Measurements from ENCODE around the gene INMT. TPM values are rescaled to one million over a fixed set of nuclear protein-coding genes. Genes with fewer than 3 reads are reported as not detected.

The INMT gene
- total RNA-seq, 1 experiment from 2014 or later, result 3.3 TPM

- H3K4me3 ChIP-seq (ENCODE audit: low read depth, low read length), result no peak overlapping the region
- no peaks in the 10 kb centered on the region for H3K36me3 ChIP-seq (ENCODE audit: control insufficient read depth, insufficient read depth, low read length)
- Mint-ChIP-seq H3K4me3 (ENCODE audit: unreplicated experiment) (no peak overlapping the region), H3K9me3 (ENCODE audit: unreplicated experiment) (peaks cover 25% of the 10 kb centered on the region), H3K27me3 (ENCODE audit: insufficient read depth, unreplicated experiment) (no peaks in the 10 kb centered on the region), H3K36me3 (ENCODE audit: insufficient read depth, unreplicated experiment) (no peaks in the 10 kb centered on the region), H3K27ac (ENCODE audit: unreplicated experiment) (no peak overlapping the region), H3K4me1 (ENCODE audit: low read depth, unreplicated experiment) (peaks cover 21% of the 10 kb centered on the region)
- H3K9me3 ChIP-seq, result 0 out of 2 replicates have a peak, but pooled peaks cover under 1% of the 10 kb centered on the region
- H3K4me1 ChIP-seq, result peaks cover 19% of the 10 kb centered on the region
- H3K27me3 ChIP-seq (replicated peaks; ENCODE audit: control insufficient read depth, insufficient read depth, low read length), result no peaks in the 10 kb centered on the region
- BruUV-seq (replicated peaks), result no TSS peak
- DNase-seq, result no peak
- no peak for TF ChIP-seq CTCF (IDR thresholded peaks at IDR 0.05; ENCODE audit: insufficient read depth in 1 of 2, low read depth in 1 of 2, low read length in 1 of 2, severe bottlenecking in 1 of 2, unreplicated experiment in 1 of 2)
- ChIA-PET CTCF (no interaction called here), POLR2A (no interaction called here)
- intact Hi-C loops (cut with micrococcal nuclease; ENCODE audit: unreplicated experiment), result no loop called here
Measured at GRCh38 chr7:30723776-30724175, 28.2 kb upstream of the INMT start.

GRCh38 chr7:30726296-30727006 lies 25.5 kb upstream of the INMT start:
- Histone ChIP-seq H3K36me3 (ENCODE audit: control insufficient read depth, insufficient read depth, low read length) (no peaks in the 10 kb centered on the region), H3K4me1 (peaks cover 19% of the 10 kb centered on the region), H3K9me3 (no peaks in the 10 kb centered on the region), H3K4me3 (ENCODE audit: low read depth, low read length) (no peak overlapping the region), H3K27me3 (replicated peaks; ENCODE audit: control insufficient read depth, insufficient read depth, low read length) (no peaks in the 10 kb centered on the region)
- BruUV-seq (replicated peaks), result no TSS peak
- H3K36me3 Mint-ChIP-seq (ENCODE audit: insufficient read depth, unreplicated experiment), result no peaks in the 10 kb centered on the region
- CTCF ChIA-PET, result interaction anchor here (0.6 kb wide), 1 partner anchor 55 kb away, joined by 3 read pairs; no protein-coding TSS in a partner anchor
- no peak for TF ChIP-seq CTCF (IDR thresholded peaks at IDR 0.05; ENCODE audit: insufficient read depth in 1 of 2, low read depth in 1 of 2, low read length in 1 of 2, severe bottlenecking in 1 of 2, unreplicated experiment in 1 of 2)
- intact Hi-C loops (cut with micrococcal nuclease; ENCODE audit: unreplicated experiment), result no loop called here
- H3K4me1 Mint-ChIP-seq (ENCODE audit: low read depth, unreplicated experiment), result peaks cover 23% of the 10 kb centered on the region
- POLR2A ChIA-PET, result no interaction called here
- DNase-seq, result no peak
- H3K9me3 Mint-ChIP-seq (ENCODE audit: unreplicated experiment), result peaks cover 10% of the 10 kb centered on the region
- peak overlapping the region; percentile 55 for H3K27ac Mint-ChIP-seq (ENCODE audit: unreplicated experiment)
- no peak overlapping the region for H3K4me3 Mint-ChIP-seq (ENCODE audit: unreplicated experiment)
- no peaks in the 10 kb centered on the region for H3K27me3 Mint-ChIP-seq (ENCODE audit: insufficient read depth, unreplicated experiment)

- Mint-ChIP-seq H3K4me3 (ENCODE audit: unreplicated experiment) (no peak overlapping the region), H3K27me3 (ENCODE audit: insufficient read depth, unreplicated experiment) (no peaks in the 10 kb centered on the region), H3K9me3 (ENCODE audit: unreplicated experiment) (peaks cover 10% of the 10 kb centered on the region), H3K36me3 (ENCODE audit: insufficient read depth, unreplicated experiment) (no peaks in the 10 kb centered on the region), H3K4me1 (ENCODE audit: low read depth, unreplicated experiment) (peaks cover 23% of the 10 kb centered on the region), H3K27ac (ENCODE audit: unreplicated experiment) (peak overlapping the region; percentile 55)
- Histone ChIP-seq H3K36me3 (ENCODE audit: control insufficient read depth, insufficient read depth, low read length) (no peaks in the 10 kb centered on the region), H3K4me3 (ENCODE audit: low read depth, low read length) (no peak overlapping the region), H3K4me1 (peaks cover 19% of the 10 kb centered on the region), H3K9me3 (no peaks in the 10 kb centered on the region), H3K27me3 (replicated peaks; ENCODE audit: control insufficient read depth, insufficient read depth, low read length) (no peaks in the 10 kb centered on the region)
- BruUV-seq (replicated peaks), result no TSS peak
- ChIA-PET CTCF (no interaction called here), POLR2A (interaction anchor here (0.6 kb wide), 1 partner anchor 348 kb away, joined by 3 read pairs; no protein-coding TSS in a partner anchor)
- peak in 1 of 2 experiments; percentile 26 for DNase-seq
- TF ChIP-seq CTCF (IDR thresholded peaks at IDR 0.05; ENCODE audit: insufficient read depth in 1 of 2, low read depth in 1 of 2, low read length in 1 of 2, severe bottlenecking in 1 of 2, unreplicated experiment in 1 of 2), result no peak
- intact Hi-C loops (cut with micrococcal nuclease; ENCODE audit: unreplicated experiment), result no loop called here
Measured at GRCh38 chr7:30727061-30727945, 24.6 kb upstream of the INMT start.

All from Caco-2 (cell line).